K562 (cell line): ENCODE results near the gene SMG9. TPM values are rescaled to one million over a fixed set of nuclear protein-coding genes. Genes with fewer than 3 reads are reported as not detected.
A peak's percentile ranks its signal among the peaks of the same experiment; 100 is the strongest.
"Not testable (repeated sequence)": the region's sequence is repeated elsewhere in the genome, so short reads cannot be mapped to it uniquely, and the experiment has no call there.

Source experiments
- ATAC-seq: fragments of 200-7000 bp; cut with Tn5 transposase; 3 replicates; pipeline ENCODE4 v1.9.1; 2020; ENCODE audit warnings: moderate library complexity
- BruUV-seq: library from RNA; stranded (reverse); fragments of 400-500 nt; replicated peaks from 2 replicates; lab custom pipeline; 2021; lab: Mats Ljungman, UMichigan
- CTCF ChIA-PET: fragments of 300-600 bp; formaldehyde crosslinking; extraction: SDS; loops from one replicate; lab custom pipeline; 2021; ENCODE audit warnings: low intra/inter-chr PET ratio; lab: Yijun Ruan, JAX
- POLR2A ChIA-PET: fragments of 300-600, 350-650 bp; sonication (Branson Sonifier 250); formaldehyde crosslinking; extraction: SDS; loops from one replicate; lab custom pipeline; 2021; ENCODE audit warnings: antibody characterized with exemption, inconsistent platforms; lab: Yijun Ruan, JAX
- DNase-seq, 4 experiments: peaks; one replicate each; pipeline versions ENCODE4 v3.0.0 to v3.0.0-alpha.2; 2011 to 2018; ENCODE audit warnings: low spot score in 3 of 4, mixed read lengths in 3 of 4; ENCODE audit errors: extremely low read depth in 1 of 4
- FAIRE-seq: peaks from 2 replicates; lab custom pipeline; 2011; peaks lifted over from hg19 to GRCh38; lab: Jason Lieb, UNC
- H2AFZ ChIP-seq: 2 replicates; pipeline ENCODE4 v1.6.0; 2011; ENCODE audit warnings: low read depth, low read length, control low read depth, inconsistent platforms
- H3K27ac ChIP-seq: fragments of 200-600 bp; 3 replicates; pipeline ENCODE4 v1.8.0; 2011; ENCODE audit warnings: low read depth, mild to moderate bottlenecking, control low read depth, inconsistent platforms, low read length, moderate library complexity, mixed read lengths; ENCODE audit errors: extremely low read depth
- H3K27me3 ChIP-seq, 2 experiments: fragments of 300-600 bp in 1 of 2; 2 replicates in 1 of 2; 3 replicates in 1 of 2; pipeline versions ENCODE4 v1.6.0 to v1.8.0; 2011; ENCODE audit warnings: inconsistent platforms in 2 of 2, low read length in 2 of 2, mild to moderate bottlenecking in 1 of 2, mixed read lengths in 1 of 2, moderate library complexity in 1 of 2; ENCODE audit not compliant: control insufficient read depth in 2 of 2, insufficient read depth in 2 of 2
- H3K36me3 ChIP-seq: fragments of 300-600 bp; 3 replicates; pipeline ENCODE4 v1.8.0; 2011; ENCODE audit warnings: mild to moderate bottlenecking, low read length, inconsistent platforms; ENCODE audit not compliant: control insufficient read depth, insufficient read depth
- H3K4me1 ChIP-seq, 2 experiments: fragments of 200-600 bp in 1 of 2; replicated peaks in 1 of 2; 2 replicates in 1 of 2; 3 replicates in 1 of 2; pipeline versions ENCODE4 v1.5.1 to v1.8.0; 2011; ENCODE audit warnings: inconsistent platforms in 2 of 2, low read length in 2 of 2, mild to moderate bottlenecking in 1 of 2, mixed read lengths in 1 of 2, moderate library complexity in 1 of 2; ENCODE audit not compliant: control insufficient read depth in 2 of 2, insufficient read depth in 2 of 2
- H3K4me2 ChIP-seq: 2 replicates; pipeline ENCODE4 v1.6.1; 2011; ENCODE audit warnings: low read length, control low read depth, inconsistent platforms, mixed read lengths; ENCODE audit not compliant: insufficient read depth
- H3K4me3 ChIP-seq: fragments of 200-600 bp; sonication (generic), shearing (Covaris generic); 2 replicates; pipeline ENCODE4 v1.5.1; 2016; ENCODE audit warnings: control low read depth, inconsistent platforms
- H3K79me2 ChIP-seq: fragments of 200-600 bp; 3 replicates; pipeline ENCODE4 v1.8.0; 2011; ENCODE audit warnings: low read length, inconsistent platforms; ENCODE audit not compliant: control insufficient read depth, insufficient read depth
- H3K9ac ChIP-seq, 2 experiments: 2 replicates each; pipeline versions ENCODE4 v1.6.0 to v1.6.1; 2011; ENCODE audit warnings: low read depth in 2 of 2, low read length in 2 of 2, control low read depth in 1 of 2, inconsistent platforms in 1 of 2, mild to moderate bottlenecking in 1 of 2, mixed read lengths in 1 of 2; ENCODE audit not compliant: insufficient read depth in 1 of 2
- H3K9me1 ChIP-seq: one replicate; pipeline ENCODE4 v1.6.0; 2011; ENCODE audit warnings: inconsistent platforms, mild to moderate bottlenecking, low read length, moderate library complexity; ENCODE audit not compliant: control insufficient read depth, insufficient read depth
- H3K9me3 ChIP-seq: replicated peaks from 2 replicates; pipeline ENCODE4 v1.5.1; 2011; ENCODE audit warnings: low read depth, low read length, inconsistent platforms; ENCODE audit not compliant: control insufficient read depth, insufficient read depth
- H4K20me1 ChIP-seq: replicated peaks from 2 replicates; pipeline ENCODE4 v1.6.1; 2011; ENCODE audit warnings: low read length, inconsistent platforms, mixed read lengths; ENCODE audit not compliant: control insufficient read depth, insufficient read depth
- ADNP ChIP-seq: fragments of 200-800 bp; sonication (Bioruptor generic); IDR thresholded peaks from 2 replicates; pipeline ENCODE4 v1.6.1; 2016; ENCODE audit warnings: missing genetic modification characterization, missing compliant biosample characterization
- BCOR ChIP-seq: fragments of 450-650 bp; IDR thresholded peaks from 2 replicates; pipeline ENCODE4 v1.6.1; 2016
- EGR1 ChIP-seq: fragments of 450-650 bp; conservative IDR thresholded peaks from 2 replicates; pipeline ENCODE4 v1.6.1; 2017; ENCODE audit warnings: mild to moderate bottlenecking
- FOXK2 ChIP-seq, 2 experiments: fragments of 450-650 bp; IDR thresholded peaks in 1 of 2; conservative IDR thresholded peaks in 1 of 2; 2 replicates each; pipeline ENCODE4 v1.6.1; 2016; ENCODE audit warnings: low read depth in 2 of 2, mild to moderate bottlenecking in 1 of 2
- MIER1 ChIP-seq: fragments of 450-650 bp; IDR thresholded peaks from 2 replicates; pipeline ENCODE4 v1.6.1; 2016; ENCODE audit warnings: antibody characterized with exemption, mild to moderate bottlenecking, low read depth
- POLR2A ChIP-seq: fragments of 450-650 bp; conservative IDR thresholded peaks from 2 replicates; pipeline ENCODE4 v1.6.1; 2016
- PRDM10 ChIP-seq: fragments of 450-650 bp; IDR thresholded peaks from 2 replicates; pipeline ENCODE4 v1.6.1; 2018; ENCODE audit not compliant: partially characterized antibody
- SMAD4 ChIP-seq: fragments of 250-450 bp; sonication (Bioruptor Pico); conservative IDR thresholded peaks from 2 replicates; pipeline ENCODE4 v1.8.0; 2021; ENCODE audit warnings: inconsistent platforms, mild to moderate bottlenecking, moderate library complexity
- SRSF9 ChIP-seq: fragments of 200-400 bp; formaldehyde crosslinking; IDR thresholded peaks from 2 replicates; pipeline ENCODE4 v1.6.1; 2017; ENCODE audit warnings: low read depth, low read length, borderline replicate concordance
- ZFX ChIP-seq: sonication (generic); formaldehyde crosslinking; IDR thresholded peaks from 2 replicates; pipeline ENCODE4 v1.8.0; 2022; ENCODE audit warnings: mild to moderate bottlenecking, missing genetic modification reagents, moderate library complexity
- ZNF384 ChIP-seq: IDR thresholded peaks from 2 replicates; pipeline ENCODE4 v1.6.1; 2012; ENCODE audit warnings: low read depth, low read length, improper control_type of control experiment
- WGBS: fragments of 100-300 bp; shearing (Covaris generic); methylation state at CpG from one replicate; pipeline ENCODE4 v1.1.6; 2016; ENCODE audit warnings: low coverage, mixed read lengths; ENCODE audit not compliant: insufficient coverage; ENCODE audit errors: missing lambda C conversion rate; 5-methylcytosine and 5-hydroxymethylcytosine counted together
- in situ Hi-C: fragments of 300-500 bp; cut with MboI; formaldehyde crosslinking; loops from 4 replicates; pipeline ENCODE4 v1.15.0; 2018; ENCODE audit warnings: inconsistent platforms, mixed read lengths
- intact Hi-C: fragments of 100-400 bp; cut with micrococcal nuclease; formaldehyde crosslinking; loops from 2 replicates; pipeline ENCODE4 v1.14.2; 2022
- polyA plus RNA-seq, 8 experiments: library from polyadenylated mRNA; depleted of rRNA in 4 of 8; stranded (reverse) in 5 of 8; unstranded in 3 of 8; fragments of >200 nt; fragmentation: Nextera tagmentation in 2 of 8; fragmentation: Illumina TruSeq in 1 of 8; extraction: Ambion mirVana in 2 of 8; extraction: Trizol in 1 of 8; gene quantifications; 2 replicates each; pipeline versions ENCODE4 v1.2.1 to v1.2.3, GENCODE V29; 2011 to 2014; ENCODE audit warnings: inconsistent platforms in 1 of 8, missing spikeins in 1 of 8
- total RNA-seq, 7 experiments: library from RNA; depleted of rRNA in 6 of 7; stranded (reverse); fragments of >200 nt in 6 of 7; fragmentation: Illumina TruSeq in 2 of 7; extraction: Trizol in 2 of 7; gene quantifications; 2 replicates each; pipeline versions ENCODE4 v1.2.1 to v1.2.3, GENCODE V29; 2011 to 2021; ENCODE audit warnings: low replicate concordance in 1 of 7

SMG9 gene
- total and polyA plus RNA-seq, 9 of the 15 experiments (the other 6 are each of a cell fraction or from before 2014, with no cell fraction given): 1.7 to 79.7 (median 40.2) TPM

GRCh38 chr19:43764684-43765083 lies 9.9 kb upstream of the SMG9 start:
- peak overlapping the region; percentile 53 to 55; a peak in 3 of 4 replicates for H3K9ac ChIP-seq
- intact Hi-C loops, H3K79me2 ChIP-seq, DNase-seq, in situ Hi-C loops, H4K20me1 ChIP-seq, H3K4me3 ChIP-seq, H3K9me3 ChIP-seq, H3K9me1 ChIP-seq, CTCF ChIA-PET, FAIRE-seq, H3K27me3 ChIP-seq, BruUV-seq: not testable (repeated sequence)
- peaks cover 40% of the 10 kb centered on the region for H3K36me3 ChIP-seq
- 64% methylated on average over 8 of the region's 8 CpGs for WGBS
- H2AFZ ChIP-seq: peak overlapping the region; percentile 64; the same call in 1 of the 2 replicates
- 0 out of 2 replicates have a peak, but pooled peaks have one; percentile 9 for TF ChIP-seq BCOR
- peak; percentile 40; the same call in 1 of the 2 replicates for TF ChIP-seq ADNP (tag)
- TF ChIP-seq ZFX (CRISPR knock-in tag): peak; percentile 46; the same call in 1 of the 2 replicates
- 0 out of 2 replicates have a peak, but pooled peaks have one; percentile 30 for TF ChIP-seq POLR2A
- 0 out of 2 replicates have a peak, but pooled peaks have one; percentile 17 for TF ChIP-seq MIER1
- peak overlapping the region; percentile 76 for H3K27ac ChIP-seq
- H3K4me1 ChIP-seq: peaks cover 30 to 37% of the 10 kb centered on the region in 2 experiments
- POLR2A ChIA-PET: interaction anchor here (0.6 to 6.3 kb wide), 8 partner anchors 10 to 188 kb away, joined by 3 to 50 read pairs (median 4); partner anchors contain the start of genes IRGQ, PLAUR and SMG9
- H3K4me2 ChIP-seq: peak overlapping the region; percentile 23; the same call in 1 of the 2 replicates
- ATAC-seq: peak; percentile 13

- DNase-seq: peak in 1 of 4 experiments; percentile 38
- POLR2A ChIA-PET: interaction anchor here (0.6 to 6.3 kb wide), 7 partner anchors 9 to 222 kb away, joined by 3 to 50 read pairs (median 3); partner anchors contain the start of gene SMG9
- no peaks in the 10 kb centered on the region for H3K9me3 ChIP-seq
- H2AFZ ChIP-seq: 0 out of 2 replicates have a peak overlapping the region, but pooled peaks have one; percentile 19
- intact Hi-C loops (no loop called here), in situ Hi-C loops (no loop called here)
- ATAC-seq: no peak
- no peaks in the 10 kb centered on the region for H3K79me2 ChIP-seq
- TF ChIP-seq ZNF384: peak; percentile 48; the same call in 1 of the 2 replicates
- TF ChIP-seq SMAD4 (CRISPR knock-in tag): no peak
- TF ChIP-seq EGR1: peak; percentile 84
- peak; percentile 97 for TF ChIP-seq PRDM10
- no peak for TF ChIP-seq SRSF9
- TF ChIP-seq FOXK2 (conservative IDR thresholded peaks at IDR 0.05 in 1 of 2, IDR thresholded peaks at IDR 0.05 in 1 of 2; ENCODE audit: low read depth in 2 of 2): peak in 1 of 2 experiments; percentile 44; a peak in 1 of 4 replicates
- H3K4me1 ChIP-seq: peaks cover 30 to 44% of the 10 kb centered on the region in 2 experiments
- 44% methylated on average over 3 of the region's 3 CpGs for WGBS
- CTCF ChIA-PET: no interaction called here
- H3K9me1 ChIP-seq: peaks cover 4% of the 10 kb centered on the region
- no peak overlapping the region; the same call in 1 of the 2 replicates for H3K4me2 ChIP-seq
- H3K27ac ChIP-seq: peak overlapping the region; percentile 59; the same call in 2 of the 3 replicates
- BruUV-seq: no TSS peak
- peak overlapping the region; percentile 19 to 38; a peak in 1 of 4 replicates for H3K9ac ChIP-seq
- no peaks in the 10 kb centered on the region for H3K27me3 ChIP-seq
- no peak overlapping the region for H3K4me3 ChIP-seq
- no peak for FAIRE-seq
- H4K20me1 ChIP-seq: no peaks in the 10 kb centered on the region
- peaks cover 28% of the 10 kb centered on the region; the same call in 2 of the 3 replicates for H3K36me3 ChIP-seq
Measured at GRCh38 chr19:43763473-43763939, 8.7 kb upstream of the SMG9 start.
